ENCODE measurements around the gene FRMPD2. TPM values are rescaled to one million over a fixed set of nuclear protein-coding genes. Genes with fewer than 3 reads are reported as not detected.
"Not testable (repeated sequence)": the region's sequence is repeated elsewhere in the genome, so short reads cannot be mapped to it uniquely, and the experiment has no call there.

The FRMPD2 gene
- total RNA-seq, 5 donors from 2014 or later (not counting 1 experiment from before 2014, with no cell fraction given), result 0.43 TPM; not detected in 4

DNA sequence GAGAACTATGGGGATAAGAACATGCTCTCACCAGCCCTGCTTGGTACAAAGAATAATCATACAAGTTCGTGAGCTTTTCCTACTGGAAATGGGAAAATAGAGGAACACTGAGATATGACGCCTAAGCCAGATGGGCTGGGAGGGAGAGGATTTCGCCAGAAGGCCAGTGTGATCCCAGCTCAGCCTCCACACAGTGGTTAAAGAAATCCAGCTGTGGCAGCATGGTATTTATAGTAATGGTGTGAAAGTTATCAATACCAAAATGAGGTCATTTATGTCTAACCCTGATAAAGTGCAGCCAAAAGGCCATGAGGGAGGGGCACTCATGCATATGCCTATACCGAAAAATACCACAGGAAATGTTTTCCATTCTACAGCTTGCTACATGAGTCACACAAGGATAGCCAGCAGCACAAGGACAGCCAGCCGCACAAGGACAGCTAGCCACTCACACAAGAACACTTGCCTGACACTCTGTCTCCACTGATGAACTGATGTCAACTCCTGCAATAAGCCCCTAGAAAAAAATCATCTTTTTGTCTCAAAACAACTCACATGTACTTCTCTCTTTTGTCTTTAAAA lies 49.4 kb downstream of the FRMPD2 start:
- Histone ChIP-seq H3K4me3 (ENCODE audit: control insufficient read depth in 1 of 2, extremely low read depth in 1 of 2, low read length in 1 of 2) (no peak overlapping the region), H3K4me1 (ENCODE audit: control insufficient read depth in 1 of 2, extremely low read depth in 1 of 2, insufficient read depth in 2 of 2, low read length in 2 of 2) (no peaks in the 10 kb centered on the region), H3K9me3 (no peaks in the 10 kb centered on the region), H3K27ac (ENCODE audit: low read length) (no peak overlapping the region), H3K27me3 (replicated peaks in 1 of 2; ENCODE audit: control insufficient read depth in 2 of 2, extremely low read depth in 1 of 2, insufficient read depth in 2 of 2, low read length in 1 of 2) (peaks cover 0 to 5% of the 10 kb centered on the region in 2 experiments), H3K36me3 (ENCODE audit: control insufficient read depth in 2 of 2, extremely low read depth in 1 of 2, insufficient read depth in 1 of 2, low read length in 1 of 2) (no peaks in the 10 kb centered on the region)
- DNase-seq, result no peak
- Mint-ChIP-seq H3K4me3 (no peak overlapping the region), H3K36me3 (no peaks in the 10 kb centered on the region), H3K27ac (no peak overlapping the region), H3K9me3 (no peaks in the 10 kb centered on the region), H3K4me1 (no peaks in the 10 kb centered on the region), H3K27me3 (peaks cover 8 to 10% of the 10 kb centered on the region in 2 donors)
- ATAC-seq (replicated peaks in 1 of 4), result no peak
- POLR2A ChIA-PET, result no interaction called here
- WGBS (ENCODE audit: insufficient coverage), result 76% methylated on average over 3 of the region's 5 CpGs
- CTCF ChIA-PET, result no interaction called here

- CTCF ChIA-PET, result no interaction called here
- H3K27ac Mint-ChIP-seq, result no peak overlapping the region
- H3K9me3 Mint-ChIP-seq, result no peaks in the 10 kb centered on the region
- no CpG with 5 or more reads among the region's 1 CpG for WGBS (ENCODE audit: insufficient coverage)
- H3K9me3 ChIP-seq, result no peaks in the 10 kb centered on the region
- peaks cover 9 to 12% of the 10 kb centered on the region in 2 donors for H3K27me3 Mint-ChIP-seq
- H3K27me3 ChIP-seq (replicated peaks in 1 of 2; ENCODE audit: control insufficient read depth in 2 of 2, extremely low read depth in 1 of 2, insufficient read depth in 2 of 2, low read length in 1 of 2), result peaks cover 0 to 5% of the 10 kb centered on the region in 2 experiments
- POLR2A ChIA-PET, result no interaction called here
- no peak overlapping the region for H3K4me3 Mint-ChIP-seq
- no peak overlapping the region for H3K4me3 ChIP-seq (ENCODE audit: control insufficient read depth in 1 of 2, extremely low read depth in 1 of 2, low read length in 1 of 2)
- no peaks in the 10 kb centered on the region for H3K4me1 ChIP-seq (ENCODE audit: control insufficient read depth in 1 of 2, extremely low read depth in 1 of 2, insufficient read depth in 2 of 2, low read length in 2 of 2)
- no peaks in the 10 kb centered on the region for H3K36me3 Mint-ChIP-seq
- no peaks in the 10 kb centered on the region for H3K4me1 Mint-ChIP-seq
- DNase-seq (no peak), ATAC-seq (replicated peaks in 1 of 4) (no peak)
- H3K27ac ChIP-seq (ENCODE audit: low read length), result no peak overlapping the region
- H3K36me3 ChIP-seq (ENCODE audit: control insufficient read depth in 2 of 2, extremely low read depth in 1 of 2, insufficient read depth in 1 of 2, low read length in 1 of 2), result no peaks in the 10 kb centered on the region
These were observed 50.2 kb downstream of the FRMPD2 start for GRCh38 chr10:48224296-48224695.

- no peak for DNase-seq
- no peak for ATAC-seq (replicated peaks in 1 of 4)
- H3K27me3 Mint-ChIP-seq, result peaks cover 15 to 18% of the 10 kb centered on the region in 2 donors
- H3K27ac ChIP-seq (ENCODE audit: low read length), result no peak overlapping the region
- no peaks in the 10 kb centered on the region for H3K4me1 ChIP-seq (ENCODE audit: control insufficient read depth in 1 of 2, extremely low read depth in 1 of 2, insufficient read depth in 2 of 2, low read length in 2 of 2)
- no peak overlapping the region for H3K27ac Mint-ChIP-seq
- CTCF ChIA-PET, result no interaction called here
- no peaks in the 10 kb centered on the region for H3K9me3 Mint-ChIP-seq
- no peaks in the 10 kb centered on the region for H3K4me1 Mint-ChIP-seq
- POLR2A ChIA-PET, result no interaction called here
- H3K4me3 Mint-ChIP-seq, result no peak overlapping the region
- no peaks in the 10 kb centered on the region for H3K36me3 ChIP-seq (ENCODE audit: control insufficient read depth in 2 of 2, extremely low read depth in 1 of 2, insufficient read depth in 1 of 2, low read length in 1 of 2)
- H3K9me3 ChIP-seq, result no peaks in the 10 kb centered on the region
- H3K36me3 Mint-ChIP-seq, result no peaks in the 10 kb centered on the region
- no peak overlapping the region for H3K4me3 ChIP-seq (ENCODE audit: control insufficient read depth in 1 of 2, extremely low read depth in 1 of 2, low read length in 1 of 2)
- peaks cover 0 to 5% of the 10 kb centered on the region in 2 experiments for H3K27me3 ChIP-seq (replicated peaks in 1 of 2; ENCODE audit: control insufficient read depth in 2 of 2, extremely low read depth in 1 of 2, insufficient read depth in 2 of 2, low read length in 1 of 2)
These were observed 52.7 kb downstream of the FRMPD2 start for GRCh38 chr10:48221814-48222213.

- H3K36me3 Mint-ChIP-seq; H3K4me3 Mint-ChIP-seq; H3K27me3 ChIP-seq (replicated peaks in 1 of 2; ENCODE audit: control insufficient read depth in 2 of 2, extremely low read depth in 1 of 2, insufficient read depth in 2 of 2, low read length in 1 of 2); CTCF ChIA-PET; H3K4me1 ChIP-seq (ENCODE audit: control insufficient read depth in 1 of 2, extremely low read depth in 1 of 2, insufficient read depth in 2 of 2, low read length in 2 of 2); DNase-seq; H3K27ac ChIP-seq (ENCODE audit: low read length); H3K4me1 Mint-ChIP-seq; H3K9me3 ChIP-seq; POLR2A ChIA-PET; H3K9me3 Mint-ChIP-seq; H3K4me3 ChIP-seq (ENCODE audit: control insufficient read depth in 1 of 2, extremely low read depth in 1 of 2, low read length in 1 of 2); H3K36me3 ChIP-seq (ENCODE audit: control insufficient read depth in 2 of 2, extremely low read depth in 1 of 2, insufficient read depth in 1 of 2, low read length in 1 of 2); H3K27ac Mint-ChIP-seq; ATAC-seq (replicated peaks in 1 of 4): not testable (repeated sequence)
- peaks cover 15 to 18% of the 10 kb centered on the region in 2 donors for H3K27me3 Mint-ChIP-seq
- WGBS (ENCODE audit: insufficient coverage), result no CpG with 5 or more reads among the region's 3 CpGs
These were observed 53.5 kb downstream of the FRMPD2 start for GRCh38 chr10:48221031-48221430.

GRCh38 chr10:48219194-48219593 lies 55.3 kb downstream of the FRMPD2 start:
- no peaks in the 10 kb centered on the region for H3K36me3 ChIP-seq (ENCODE audit: control insufficient read depth in 2 of 2, extremely low read depth in 1 of 2, insufficient read depth in 1 of 2, low read length in 1 of 2)
- H3K4me3 ChIP-seq (ENCODE audit: control insufficient read depth in 1 of 2, extremely low read depth in 1 of 2, low read length in 1 of 2), result no peak overlapping the region
- POLR2A ChIA-PET, result no interaction called here
- no peaks in the 10 kb centered on the region for H3K9me3 ChIP-seq
- no peaks in the 10 kb centered on the region for H3K4me1 Mint-ChIP-seq
- H3K27me3 ChIP-seq (replicated peaks in 1 of 2; ENCODE audit: control insufficient read depth in 2 of 2, extremely low read depth in 1 of 2, insufficient read depth in 2 of 2, low read length in 1 of 2), result peaks cover 0 to 4% of the 10 kb centered on the region in 2 experiments
- H3K27me3 Mint-ChIP-seq, result peaks cover 11 to 13% of the 10 kb centered on the region in 2 donors
- CTCF ChIA-PET, result no interaction called here
- H3K27ac ChIP-seq (ENCODE audit: low read length), result no peak overlapping the region
- WGBS (ENCODE audit: insufficient coverage), result 80% methylated on average over 1 of the region's 1 CpG
- peaks cover 0 to 5% (median 3%) of the 10 kb centered on the region in 3 donors for H3K9me3 Mint-ChIP-seq
- ATAC-seq (replicated peaks in 1 of 4) (no peak), DNase-seq (no peak)
- H3K27ac Mint-ChIP-seq, result no peak overlapping the region
- no peak overlapping the region for H3K4me3 Mint-ChIP-seq
- H3K4me1 ChIP-seq (ENCODE audit: control insufficient read depth in 1 of 2, extremely low read depth in 1 of 2, insufficient read depth in 2 of 2, low read length in 2 of 2), result no peaks in the 10 kb centered on the region
- H3K36me3 Mint-ChIP-seq, result no peaks in the 10 kb centered on the region

DNA sequence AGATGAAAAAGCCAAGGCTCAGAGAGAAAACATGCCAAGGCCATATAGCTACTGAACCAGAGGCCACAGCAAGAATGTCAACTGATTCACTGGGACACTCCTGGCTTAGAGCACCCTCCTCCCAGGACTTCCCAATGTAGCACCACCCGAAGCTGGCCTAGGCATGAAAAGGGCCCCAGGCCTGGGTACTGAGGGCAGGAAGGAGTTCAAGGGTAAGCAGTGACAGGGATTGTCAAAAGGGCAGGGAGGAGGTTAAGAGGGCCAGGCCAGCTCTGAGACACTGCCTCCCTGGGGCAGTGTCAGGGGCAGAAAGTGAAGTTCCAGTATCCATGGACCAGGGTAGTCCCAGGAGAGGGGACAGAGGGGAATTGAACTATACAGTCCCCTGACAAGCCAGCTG lies 57.8 kb downstream of the FRMPD2 start:
- WGBS (ENCODE audit: insufficient coverage), result no CpG with 5 or more reads among the region's 1 CpG
- no peak overlapping the region for H3K4me3 Mint-ChIP-seq
- no peaks in the 10 kb centered on the region for H3K36me3 ChIP-seq (ENCODE audit: control insufficient read depth in 2 of 2, extremely low read depth in 1 of 2, insufficient read depth in 1 of 2, low read length in 1 of 2)
- no peaks in the 10 kb centered on the region for H3K36me3 Mint-ChIP-seq
- H3K27ac ChIP-seq (ENCODE audit: low read length), result no peak overlapping the region
- no peak overlapping the region for H3K4me3 ChIP-seq (ENCODE audit: control insufficient read depth in 1 of 2, extremely low read depth in 1 of 2, low read length in 1 of 2)
- DNase-seq (no peak), ATAC-seq (replicated peaks in 1 of 4) (no peak)
- no peaks in the 10 kb centered on the region for H3K4me1 Mint-ChIP-seq
- H3K4me1 ChIP-seq (ENCODE audit: control insufficient read depth in 1 of 2, extremely low read depth in 1 of 2, insufficient read depth in 2 of 2, low read length in 2 of 2), result no peaks in the 10 kb centered on the region
- peaks cover 0 to 2% of the 10 kb centered on the region in 2 experiments for H3K27me3 ChIP-seq (replicated peaks in 1 of 2; ENCODE audit: control insufficient read depth in 2 of 2, extremely low read depth in 1 of 2, insufficient read depth in 2 of 2, low read length in 1 of 2)
- no peak overlapping the region for H3K27ac Mint-ChIP-seq
- H3K9me3 Mint-ChIP-seq, result peaks cover 0 to 5% (median 3%) of the 10 kb centered on the region in 3 donors
- H3K27me3 Mint-ChIP-seq, result peaks cover 11 to 12% of the 10 kb centered on the region in 2 donors
- ChIA-PET POLR2A (no interaction called here), CTCF (no interaction called here)
- no peaks in the 10 kb centered on the region for H3K9me3 ChIP-seq

DNA sequence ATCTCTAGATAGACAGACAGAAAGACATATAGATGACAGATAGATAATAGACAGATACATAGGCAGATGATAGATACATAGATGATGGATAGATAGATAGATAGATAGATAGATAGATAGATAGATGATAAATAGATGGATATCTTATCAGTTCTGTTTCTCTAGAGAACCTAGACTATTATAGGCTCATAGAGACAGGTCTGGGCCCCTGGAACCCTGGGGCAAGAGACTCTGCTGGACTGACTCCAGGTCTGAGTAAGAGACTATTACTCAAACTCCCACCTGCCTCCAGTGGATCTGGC lies 58.3 kb downstream of the FRMPD2 start:
- Histone ChIP-seq H3K27ac (ENCODE audit: low read length) (no peak overlapping the region), H3K36me3 (ENCODE audit: control insufficient read depth in 2 of 2, extremely low read depth in 1 of 2, insufficient read depth in 1 of 2, low read length in 1 of 2) (no peaks in the 10 kb centered on the region), H3K4me1 (ENCODE audit: control insufficient read depth in 1 of 2, extremely low read depth in 1 of 2, insufficient read depth in 2 of 2, low read length in 2 of 2) (no peaks in the 10 kb centered on the region), H3K4me3 (ENCODE audit: control insufficient read depth in 1 of 2, extremely low read depth in 1 of 2, low read length in 1 of 2) (no peak overlapping the region), H3K9me3 (no peaks in the 10 kb centered on the region), H3K27me3 (replicated peaks in 1 of 2; ENCODE audit: control insufficient read depth in 2 of 2, extremely low read depth in 1 of 2, insufficient read depth in 2 of 2, low read length in 1 of 2) (peaks cover 0 to 4% of the 10 kb centered on the region in 2 experiments)
- no peaks in the 10 kb centered on the region for H3K4me1 Mint-ChIP-seq
- ATAC-seq (replicated peaks in 1 of 4), result no peak
- H3K9me3 Mint-ChIP-seq, result peaks cover 0 to 5% (median 3%) of the 10 kb centered on the region in 3 donors
- H3K27ac Mint-ChIP-seq, result no peak overlapping the region
- peaks cover 11 to 12% of the 10 kb centered on the region in 2 donors for H3K27me3 Mint-ChIP-seq
- CTCF ChIA-PET, result no interaction called here
- POLR2A ChIA-PET, result no interaction called here
- DNase-seq, result no peak
- no peaks in the 10 kb centered on the region for H3K36me3 Mint-ChIP-seq
- H3K4me3 Mint-ChIP-seq, result no peak overlapping the region
